SK-N-MC (cell line): ENCODE measurements around the gene TP73.

ENCODE experiments used
- DNase-seq: peaks from one replicate; pipeline ENCODE4 v3.0.0-alpha.2; 2011; ENCODE audit warnings: low read depth, low spot score
- H3K27ac ChIP-seq: fragments of 200-600 bp; sonication (generic); 2 replicates; pipeline ENCODE4 v1.5.1; 2016; ENCODE audit warnings: mixed run types
- H3K36me3 ChIP-seq: fragments of 200-600 bp; sonication (generic); 2 replicates; pipeline ENCODE4 v1.6.1; 2017; ENCODE audit warnings: antibody characterized with exemption, low read length, mixed read lengths; ENCODE audit not compliant: insufficient read depth
- H3K4me3 ChIP-seq: fragments of 200-600 bp; sonication (generic); 2 replicates; pipeline ENCODE4 v1.5.1; 2016
- H3K9ac ChIP-seq: fragments of 200-600 bp; sonication (generic); 2 replicates; pipeline ENCODE4 v1.8.0; 2017; ENCODE audit warnings: mixed run types, mixed read lengths; ENCODE audit not compliant: insufficient read length
- H3K9me3 ChIP-seq: fragments of 200-600 bp; sonication (generic); 2 replicates; pipeline ENCODE4 v1.6.1; 2017; ENCODE audit warnings: low read depth, mild to moderate bottlenecking, antibody characterized with exemption, low read length, moderate library complexity, mixed read lengths
- EZH2 ChIP-seq: fragments of 200-600 bp; sonication (generic); IDR thresholded peaks from one replicate; pipeline ENCODE4 v1.6.1; 2017; ENCODE audit warnings: antibody characterized with exemption
- FOXP2 ChIP-seq: optimal IDR thresholded peaks from 2 replicates; pipeline ENCODE3; 2011; ENCODE audit warnings: mild to moderate bottlenecking, moderate library complexity; ENCODE audit not compliant: insufficient read depth; ENCODE audit errors: extremely low read length, control extremely low read depth
- POLR2AphosphoS5 ChIP-seq: IDR thresholded peaks from 2 replicates; pipeline ENCODE4 v1.6.1; 2012; ENCODE audit warnings: mild to moderate bottlenecking, low read depth, low read length, borderline replicate concordance

Gene TP73

DNA sequence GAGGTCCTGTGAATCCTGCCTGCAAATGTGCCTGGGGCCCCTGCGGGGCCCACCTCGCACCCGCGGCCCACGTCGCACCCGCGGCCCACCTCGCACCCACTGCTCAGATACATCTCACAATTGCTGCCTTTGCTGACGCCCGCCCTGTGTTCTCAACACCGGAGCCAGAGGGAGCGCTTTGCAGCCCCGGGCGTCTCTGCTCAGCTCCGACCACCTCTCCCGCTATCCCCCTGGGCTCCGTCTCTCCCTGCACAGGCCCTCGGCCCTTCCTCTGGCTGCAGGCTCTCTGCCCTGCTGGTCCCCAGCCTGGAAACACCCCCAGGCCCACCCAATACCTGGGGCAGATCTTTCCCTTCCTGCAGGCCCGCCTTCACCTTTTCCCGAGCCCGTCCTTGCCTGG lies 44.8 kb downstream of the TP73 start:
- Histone ChIP-seq H3K9ac (no peak overlapping the region), H3K9me3 (no peaks in the 10 kb centered on the region), H3K4me3 (no peak overlapping the region), H3K27ac (no peak overlapping the region), H3K36me3 (no peaks in the 10 kb centered on the region)
- TF ChIP-seq EZH2 (no peak), POLR2AphosphoS5 (no peak), FOXP2 (no peak)
- no peak for DNase-seq

DNA sequence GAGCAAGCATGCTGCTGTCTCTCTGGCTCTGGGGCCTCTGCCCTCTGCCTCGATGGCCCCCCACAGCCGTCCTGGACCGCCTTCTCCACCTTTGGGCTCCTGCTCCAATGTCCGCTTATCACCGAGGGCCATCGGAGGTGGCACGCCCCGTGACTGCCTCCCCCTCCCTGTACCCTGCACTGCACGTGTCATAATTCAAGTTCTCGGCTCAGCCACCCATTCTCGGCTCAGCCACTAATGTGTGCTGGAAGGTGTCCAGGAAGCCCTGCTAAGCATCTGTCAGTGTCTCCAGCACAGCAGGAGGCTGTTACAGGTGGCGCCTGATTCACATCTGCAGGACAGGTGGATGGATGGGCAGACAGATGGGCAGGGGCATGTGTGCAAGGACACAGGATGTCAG lies 45.5 kb downstream of the TP73 start:
- no peaks in the 10 kb centered on the region for H3K9me3 ChIP-seq
- H3K9ac ChIP-seq, result no peak overlapping the region
- no peak for DNase-seq

DNA sequence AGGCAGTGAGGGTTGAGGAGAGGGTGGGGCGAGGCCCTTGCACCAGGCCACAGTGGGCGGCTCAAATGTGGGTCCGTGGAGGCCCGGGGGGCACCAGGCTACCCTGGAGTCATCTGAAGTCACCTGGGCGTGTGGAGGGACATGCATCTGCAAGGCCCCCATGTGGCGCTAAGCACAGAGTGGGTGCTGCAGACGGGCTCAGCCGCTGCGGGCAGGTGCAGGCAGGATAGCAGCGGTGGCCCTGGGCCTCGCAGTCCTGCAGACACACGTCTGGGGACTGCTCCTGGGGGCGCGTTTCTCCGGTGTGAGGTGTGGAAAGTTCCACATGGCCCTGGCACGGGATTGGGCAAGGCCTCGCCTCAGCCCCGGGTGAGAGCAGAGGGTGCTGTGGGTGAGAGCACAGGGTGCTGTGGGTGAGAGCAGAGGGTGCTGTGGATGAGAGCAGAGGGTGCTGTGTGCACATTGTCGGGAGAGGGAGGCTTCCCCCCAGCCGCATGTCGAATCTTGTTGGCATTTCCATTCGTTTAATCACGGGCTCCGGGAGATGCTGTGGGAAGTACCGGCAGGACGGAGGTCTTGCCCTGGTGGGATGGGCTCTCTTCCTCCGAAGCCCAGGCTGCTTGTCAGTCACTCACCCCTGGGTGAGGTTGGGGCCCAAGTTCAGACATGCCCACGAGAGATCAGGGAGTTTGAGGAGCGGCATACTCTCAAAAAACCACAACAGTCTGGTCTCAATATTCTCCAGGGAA lies 46.5 kb downstream of the TP73 start:
- H3K9me3 ChIP-seq, result no peaks in the 10 kb centered on the region
- no peak for DNase-seq
- H3K4me3 ChIP-seq, result no peak overlapping the region
- no peak overlapping the region for H3K9ac ChIP-seq
- H3K27ac ChIP-seq, result no peak overlapping the region
- no peaks in the 10 kb centered on the region for H3K36me3 ChIP-seq
- TF ChIP-seq EZH2 (no peak), FOXP2 (no peak), POLR2AphosphoS5 (no peak)

More for the DNA sequence above, 45.5 kb downstream of the TP73 start:
- H3K4me3 ChIP-seq, result no peak overlapping the region
- no peaks in the 10 kb centered on the region for H3K36me3 ChIP-seq
- no peak overlapping the region for H3K27ac ChIP-seq
- TF ChIP-seq FOXP2 (no peak), POLR2AphosphoS5 (no peak), EZH2 (no peak)

DNA sequence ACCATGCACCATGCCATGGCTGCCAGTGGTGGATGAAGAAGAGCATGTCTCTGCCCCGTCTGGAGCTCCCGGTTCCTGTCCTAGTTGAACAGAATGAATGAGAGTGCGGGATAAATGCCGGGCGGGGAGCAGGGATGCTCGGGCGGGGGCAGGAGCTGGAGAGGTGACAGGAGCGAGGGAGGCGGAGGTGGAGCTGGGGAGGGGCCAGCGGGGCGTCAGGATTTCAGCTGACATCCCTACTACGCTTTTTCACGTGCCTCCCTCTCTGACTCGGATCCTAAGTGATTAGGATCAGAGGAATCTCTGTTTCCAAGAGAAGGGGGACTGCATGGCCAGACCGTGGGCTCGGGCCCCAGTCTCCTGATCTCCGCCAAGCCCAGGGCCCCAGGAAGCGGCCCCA lies 47.3 kb downstream of the TP73 start:
- no peaks in the 10 kb centered on the region for H3K36me3 ChIP-seq
- no peak for DNase-seq
- H3K27ac ChIP-seq, result no peak overlapping the region
- H3K9me3 ChIP-seq, result no peaks in the 10 kb centered on the region
- no peak for TF ChIP-seq EZH2
- no peak for TF ChIP-seq POLR2AphosphoS5
- TF ChIP-seq FOXP2, result no peak
- no peak overlapping the region for H3K9ac ChIP-seq
- H3K4me3 ChIP-seq, result no peak overlapping the region

DNA sequence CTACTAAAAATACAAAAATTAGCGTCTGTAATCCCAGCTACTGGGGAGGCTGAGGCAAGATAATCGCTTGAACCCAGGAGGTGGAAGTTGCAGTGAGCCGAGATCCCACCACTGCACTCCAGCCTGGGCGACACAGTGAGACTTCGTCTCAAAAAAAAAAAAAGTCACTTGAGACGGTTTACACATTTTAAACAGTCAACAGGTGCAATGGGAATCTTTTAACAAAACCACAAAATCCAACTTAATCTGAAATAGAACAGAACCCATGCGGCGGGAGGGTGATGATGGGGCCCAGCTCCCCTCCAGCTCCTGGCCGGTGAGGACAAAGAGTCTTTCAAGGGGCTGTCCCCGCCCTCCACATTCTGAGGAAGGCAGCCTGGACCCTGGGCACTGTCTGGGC lies 48.3 kb downstream of the TP73 start:
- Histone ChIP-seq H3K4me3 (no peak overlapping the region), H3K27ac (no peak overlapping the region), H3K9me3 (no peaks in the 10 kb centered on the region), H3K9ac (no peak overlapping the region), H3K36me3 (no peaks in the 10 kb centered on the region)
- DNase-seq, result no peak
- TF ChIP-seq EZH2 (no peak), FOXP2 (no peak), POLR2AphosphoS5 (no peak)

DNA sequence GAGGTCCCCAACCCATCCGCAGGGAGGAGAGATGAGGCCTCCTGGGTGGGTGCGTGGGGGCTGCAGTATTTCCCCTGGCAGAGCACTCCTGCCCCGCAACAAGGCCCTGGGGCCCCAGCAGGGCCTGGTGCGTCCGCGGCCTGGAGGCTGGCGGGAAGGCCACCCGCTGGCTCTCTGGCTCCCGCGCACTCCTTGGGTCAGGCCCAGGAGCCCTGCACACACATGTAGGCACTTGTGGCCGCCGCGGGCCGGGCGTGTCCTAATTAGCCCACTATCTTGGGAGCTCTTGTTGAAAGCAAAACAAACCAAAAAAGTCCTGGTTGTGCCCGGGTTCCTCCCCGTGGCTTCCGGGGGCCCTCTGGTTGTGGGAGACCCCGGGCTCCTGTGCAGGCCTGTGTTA lies 50.2 kb downstream of the TP73 start:
- Histone ChIP-seq H3K9me3 (no peaks in the 10 kb centered on the region), H3K27ac (no peak overlapping the region), H3K36me3 (no peaks in the 10 kb centered on the region), H3K9ac (no peak overlapping the region), H3K4me3 (no peak overlapping the region)
- no peak for TF ChIP-seq FOXP2
- no peak for TF ChIP-seq EZH2
- no peak for TF ChIP-seq POLR2AphosphoS5
- no peak for DNase-seq

DNA sequence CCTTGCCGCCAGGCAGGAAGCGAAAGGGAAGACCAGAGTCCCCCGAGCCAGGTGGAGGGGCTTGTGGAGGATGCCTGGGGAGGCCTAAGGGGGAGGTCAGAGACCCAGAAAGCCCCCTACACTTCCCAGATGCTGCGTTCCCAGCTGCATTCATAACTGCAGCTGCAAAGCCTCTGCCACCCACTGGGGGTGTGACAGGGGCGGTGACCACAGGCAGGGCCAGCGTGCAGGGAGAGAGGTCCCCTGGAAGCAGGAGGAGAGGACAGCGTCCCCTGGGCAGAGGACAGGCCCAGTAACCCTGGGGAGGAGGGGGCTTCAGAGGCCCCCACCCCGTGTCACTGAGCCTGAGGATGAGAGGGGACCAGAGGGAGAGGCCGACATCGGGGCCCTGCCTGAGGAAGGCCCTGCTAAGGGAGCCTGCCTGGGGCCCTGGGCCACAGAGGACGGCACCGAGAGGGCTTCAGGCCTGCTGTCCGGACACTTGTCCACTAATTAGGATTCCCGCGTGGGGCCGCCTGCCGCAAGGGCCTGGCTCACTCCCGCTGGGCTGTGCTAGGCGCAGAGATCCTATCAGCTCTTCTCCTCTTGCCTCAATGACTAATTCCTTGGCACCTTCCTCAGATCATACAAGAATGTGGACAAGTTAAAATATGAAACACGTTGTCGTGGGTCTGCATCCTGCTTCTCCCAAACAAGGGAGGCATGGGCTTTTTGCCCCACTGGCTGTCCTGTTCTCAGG lies 50.8 kb downstream of the TP73 start:
- Histone ChIP-seq H3K27ac (no peak overlapping the region), H3K4me3 (no peak overlapping the region), H3K36me3 (no peaks in the 10 kb centered on the region), H3K9ac (no peak overlapping the region), H3K9me3 (no peaks in the 10 kb centered on the region)
- DNase-seq, result no peak
- TF ChIP-seq POLR2AphosphoS5 (no peak), EZH2 (no peak), FOXP2 (no peak)

DNA sequence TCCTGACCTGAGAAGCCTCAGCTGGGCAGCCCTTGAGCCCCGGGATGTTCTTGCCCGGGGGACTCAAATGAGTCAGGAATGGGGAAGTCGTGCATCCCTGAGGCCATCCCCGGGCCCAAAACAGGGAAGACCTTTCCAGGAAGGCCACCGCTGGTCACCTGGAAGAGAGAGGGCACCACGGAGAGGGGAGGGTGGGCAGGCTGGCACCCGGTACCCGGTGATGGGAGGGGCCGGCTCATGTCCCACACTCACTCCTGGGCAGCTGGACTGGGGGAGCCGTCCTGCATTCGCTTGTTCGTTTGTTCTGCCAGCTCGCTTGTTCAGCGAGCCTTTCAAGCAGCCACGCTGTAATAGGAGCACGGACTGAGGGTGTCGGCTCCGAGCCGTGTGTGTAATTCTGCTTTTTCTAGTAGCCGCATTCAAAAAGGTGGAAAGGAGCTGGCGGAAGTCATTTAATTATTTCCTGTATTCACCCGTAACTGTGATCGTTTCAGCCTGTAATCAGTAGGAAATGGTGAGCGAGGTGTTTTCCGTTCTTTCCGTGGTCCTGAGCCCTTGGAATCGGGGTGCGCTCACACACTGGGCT lies 51.6 kb downstream of the TP73 start:
- H3K4me3 ChIP-seq, result no peak overlapping the region
- H3K27ac ChIP-seq, result no peak overlapping the region
- DNase-seq, result no peak
- TF ChIP-seq POLR2AphosphoS5, result no peak
- no peak for TF ChIP-seq FOXP2
- no peak for TF ChIP-seq EZH2
- no peaks in the 10 kb centered on the region for H3K9me3 ChIP-seq
- H3K9ac ChIP-seq, result no peak overlapping the region
- H3K36me3 ChIP-seq, result no peaks in the 10 kb centered on the region
